SIG-M5 treated with dmso at 0.1 percent for 504 hours (cell line): ENCODE measurements around the gene ZNF451.
A peak's percentile ranks its signal among the peaks of the same experiment; 100 is the strongest.

Source experiments
- DNase-seq: peaks from one replicate; lab custom pipeline; 2025; ENCODE audit not compliant: unreplicated experiment; lab: John Stamatoyannopoulos, UW

Gene ZNF451

DNA sequence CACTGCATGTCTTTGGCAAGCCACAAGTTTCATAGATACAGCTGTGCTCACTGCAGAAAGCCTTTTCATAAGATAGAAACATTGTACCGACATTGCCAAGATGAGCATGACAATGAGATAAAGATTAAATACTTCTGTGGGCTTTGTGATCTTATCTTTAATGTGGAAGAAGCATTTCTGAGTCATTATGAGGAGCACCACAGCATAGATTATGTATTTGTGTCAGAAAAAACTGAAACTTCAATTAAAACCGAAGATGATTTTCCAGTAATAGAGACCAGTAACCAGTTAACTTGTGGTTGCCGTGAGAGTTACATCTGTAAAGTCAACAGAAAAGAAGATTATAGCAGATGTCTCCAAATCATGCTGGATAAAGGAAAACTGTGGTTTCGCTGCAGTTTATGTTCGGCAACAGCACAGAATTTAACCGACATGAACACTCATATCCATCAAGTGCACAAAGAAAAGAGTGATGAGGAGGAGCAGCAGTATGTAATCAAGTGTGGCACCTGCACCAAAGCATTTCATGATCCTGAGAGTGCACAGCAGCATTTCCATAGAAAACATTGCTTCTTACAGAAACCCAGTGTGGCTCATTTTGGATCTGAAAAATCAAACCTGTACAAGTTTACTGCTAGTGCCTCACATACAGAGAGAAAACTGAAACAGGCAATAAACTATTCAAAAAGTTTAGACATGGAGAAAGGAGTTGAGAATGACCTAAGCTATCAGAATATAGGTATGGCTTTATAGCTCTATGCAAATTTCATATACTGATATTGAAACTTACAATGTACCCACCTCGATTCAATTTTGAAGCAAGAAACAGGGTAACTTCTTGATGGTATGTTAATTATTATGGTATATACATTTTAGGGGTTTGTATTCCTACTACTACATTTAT, 58.2 kb downstream of the ZNF451 start:
- no peak for DNase-seq

DNA sequence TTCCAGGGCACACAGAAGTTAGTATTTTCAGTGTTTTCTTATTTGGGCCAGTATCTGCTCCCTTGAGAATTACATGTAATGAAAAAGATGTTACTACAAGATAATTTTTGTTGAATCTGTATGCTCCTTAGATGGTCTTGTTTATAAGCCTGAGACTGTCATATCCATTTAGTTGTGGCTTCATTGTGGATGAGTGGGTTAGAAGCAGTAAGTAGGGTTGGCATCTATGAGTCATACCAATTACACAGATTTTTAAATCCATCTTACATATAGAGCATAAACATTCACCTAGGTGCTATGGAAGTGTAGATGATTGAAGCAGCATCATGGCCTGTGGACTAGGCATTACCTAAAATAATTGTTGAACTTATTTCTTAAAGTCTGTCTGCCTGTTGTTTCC, 68.7 kb downstream of the ZNF451 start:
- DNase-seq: no peak

DNA sequence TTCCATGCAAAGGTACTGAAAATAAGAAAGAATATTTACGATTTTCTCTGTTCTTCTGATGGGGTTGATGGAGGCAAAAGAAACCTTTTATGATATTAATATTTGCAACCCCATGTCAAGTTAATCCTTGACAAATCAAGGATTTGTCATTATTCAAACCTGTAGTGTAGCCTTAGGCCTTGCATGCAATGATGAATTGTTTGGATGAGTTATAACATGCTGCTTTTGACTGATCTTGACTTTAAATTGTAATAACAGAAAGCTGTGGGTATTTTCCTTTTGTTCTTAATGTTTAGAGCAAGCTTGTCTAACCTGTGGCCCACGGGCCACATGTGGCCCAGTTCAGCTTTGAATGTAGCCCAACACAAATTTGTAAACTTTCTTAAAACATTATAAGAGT, 69.1 kb downstream of the ZNF451 start:
- DNase-seq: no peak

DNA sequence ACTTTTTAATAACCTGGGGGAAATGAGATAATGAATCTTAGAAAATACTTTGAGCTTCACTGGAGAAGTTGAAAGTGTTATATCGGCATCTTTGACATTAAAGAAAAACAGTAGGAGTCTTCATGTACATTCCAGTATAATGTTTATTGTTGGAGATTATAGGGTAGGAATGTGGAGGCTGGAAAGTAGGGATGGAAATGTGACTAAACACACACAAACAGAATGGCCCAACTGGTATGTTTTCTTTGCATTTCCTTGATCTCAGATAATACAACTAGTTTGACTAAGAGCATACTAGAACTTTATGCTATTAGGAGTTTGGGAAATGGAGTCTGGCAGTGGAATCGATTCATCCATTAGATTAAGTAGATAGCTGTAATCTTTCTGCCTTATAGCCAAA, 72.0 kb downstream of the ZNF451 start:
- DNase-seq: no peak

DNA sequence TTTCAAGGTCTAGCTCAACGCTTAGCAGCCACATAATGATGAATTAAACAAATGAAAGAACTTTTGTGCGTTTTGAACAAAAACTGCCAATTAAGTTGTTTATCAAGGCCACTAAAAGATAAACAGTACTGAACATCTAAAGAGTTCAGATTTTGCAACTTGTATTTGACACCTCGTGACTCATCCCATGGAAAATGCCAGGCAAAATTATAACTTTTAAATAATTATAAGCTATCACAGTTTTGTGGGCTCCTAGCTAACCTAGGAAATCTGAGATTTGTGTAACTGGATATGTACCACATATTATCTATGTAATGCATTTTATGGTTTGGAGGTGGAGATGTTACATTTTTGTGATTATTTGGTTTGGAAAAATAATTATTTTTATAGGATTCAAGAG, 72.5 kb downstream of the ZNF451 start:
- no peak for DNase-seq

DNA sequence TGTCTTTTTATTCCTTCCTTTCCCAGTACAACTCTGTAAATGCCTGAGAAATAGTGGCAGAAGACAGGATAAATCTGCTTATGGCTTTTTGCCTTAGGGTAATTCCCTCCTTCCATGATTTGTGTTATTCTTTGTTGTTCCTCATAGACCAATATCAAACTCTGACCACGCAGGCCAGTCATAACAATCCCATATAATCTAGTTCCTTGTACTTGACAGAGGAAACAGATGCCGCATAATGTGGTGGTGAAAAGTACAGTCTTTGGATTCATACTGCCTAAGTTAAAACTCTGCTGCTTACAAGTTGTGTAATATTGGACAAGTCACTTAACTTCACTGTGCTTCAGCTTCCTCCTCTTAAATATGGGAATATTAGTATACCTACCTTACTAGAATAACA, 74.0 kb downstream of the ZNF451 start:
- DNase-seq: no peak

DNA sequence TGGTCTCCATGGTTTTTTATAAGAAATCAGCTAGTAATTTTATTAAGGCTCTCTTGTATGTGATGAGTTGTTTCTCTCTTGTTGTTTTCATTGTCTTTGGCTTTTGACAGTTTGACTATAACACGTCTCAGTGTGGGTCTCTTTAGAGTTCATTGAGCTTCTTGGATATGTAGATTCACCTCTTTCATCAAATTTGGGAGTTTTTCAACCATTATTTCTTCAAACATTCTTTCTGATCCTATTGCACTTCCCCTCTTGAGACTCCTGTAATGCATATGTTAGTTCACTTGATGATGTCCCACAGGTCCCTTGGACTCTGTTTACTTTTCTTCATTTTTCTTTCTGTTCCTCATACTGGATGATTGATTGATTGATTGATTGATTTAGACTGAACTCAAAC, 75.1 kb downstream of the ZNF451 start:
- no peak for DNase-seq

DNA sequence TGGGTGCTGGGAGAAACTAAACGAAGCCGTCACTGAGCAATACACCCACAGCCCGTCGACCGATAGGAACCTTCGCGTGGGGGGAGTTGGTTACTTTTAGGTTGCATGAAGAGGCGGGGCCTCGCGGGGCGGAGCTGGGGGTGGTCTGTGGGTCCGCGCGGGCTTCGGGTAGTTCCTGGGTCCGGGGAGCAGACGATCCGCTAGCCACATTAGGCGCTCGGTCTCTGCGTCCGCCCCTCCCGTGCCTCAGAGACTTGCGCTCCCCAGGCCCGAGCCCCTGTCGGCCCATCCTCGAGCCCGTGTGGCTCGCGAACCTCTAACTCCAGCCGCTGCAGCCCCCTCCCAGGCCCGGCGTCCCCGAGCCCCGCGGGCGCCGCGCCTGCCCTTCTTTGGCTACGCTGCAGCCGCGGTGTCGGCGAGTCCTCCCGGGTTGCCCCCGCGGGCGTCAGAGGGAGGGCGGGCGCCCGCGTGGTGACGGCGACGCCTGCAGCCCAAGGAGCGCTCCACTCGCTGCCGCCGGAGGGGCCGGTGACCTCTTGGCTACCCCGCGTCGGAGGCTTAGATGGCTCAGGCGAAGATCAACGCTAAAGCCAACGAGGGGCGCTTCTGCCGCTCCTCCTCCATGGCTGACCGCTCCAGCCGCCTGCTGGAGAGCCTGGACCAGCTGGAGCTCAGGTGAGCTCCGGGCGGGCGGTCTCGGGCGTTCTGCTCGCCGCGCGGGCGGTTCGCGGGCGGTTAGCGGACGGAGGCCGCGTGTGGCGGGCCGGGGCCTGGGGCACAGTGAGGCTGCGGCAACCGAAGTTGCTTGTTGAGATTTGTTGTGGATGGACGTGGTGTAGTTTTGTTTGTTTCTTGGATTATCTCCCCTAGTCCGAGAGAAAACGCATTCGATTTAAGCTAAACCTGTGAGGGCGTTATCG, 82.4 kb downstream of the ZNF451 start, which contains the start of gene BAG2:
Gene BAG2, plus strand, starts transcription at position 191 of the 920 bp plus-strand sequence. Its CDS starts 372 bp downstream, at position 563.
- peak; percentile 88 for DNase-seq

DNA sequence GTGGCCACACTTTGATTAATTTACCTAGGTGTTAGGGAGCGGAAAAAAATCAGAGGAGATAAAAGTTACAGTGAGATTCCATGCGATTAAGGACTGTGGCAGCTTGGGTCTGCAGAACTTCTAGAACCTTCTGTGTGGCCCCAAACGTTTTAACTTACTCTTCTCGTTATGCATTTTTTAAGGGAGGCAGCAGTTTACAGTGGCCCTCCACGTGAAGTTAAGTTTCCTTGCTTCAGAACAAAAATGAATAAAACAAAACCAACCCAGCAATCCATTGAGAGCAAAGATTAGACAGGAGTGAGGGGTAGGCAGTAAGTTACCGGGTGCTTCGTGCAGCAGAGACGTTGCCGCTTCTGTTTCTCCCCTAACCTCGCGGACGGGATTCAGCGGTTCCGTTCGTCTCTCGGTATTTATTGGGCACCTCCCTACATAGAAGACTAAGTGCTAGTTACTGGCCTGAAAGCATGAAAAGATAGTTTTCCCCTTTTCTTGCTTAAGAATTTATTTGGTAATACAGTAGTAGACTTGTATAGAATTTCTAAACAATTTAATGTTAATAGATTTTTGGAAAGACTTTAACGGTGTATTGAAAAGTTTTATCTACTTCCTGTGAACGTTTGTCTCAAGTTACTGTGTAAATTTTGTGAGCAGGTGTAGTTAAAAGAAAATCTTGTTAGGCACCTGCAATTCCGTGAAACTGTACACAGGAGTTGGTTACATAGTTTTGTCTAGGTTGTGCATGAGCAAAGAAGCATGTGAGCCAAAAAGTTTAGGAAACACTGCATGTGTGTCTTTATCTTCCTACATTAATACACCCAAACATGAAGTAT, 83.3 kb downstream of the ZNF451 start:
- DNase-seq: peak; percentile 9

DNA sequence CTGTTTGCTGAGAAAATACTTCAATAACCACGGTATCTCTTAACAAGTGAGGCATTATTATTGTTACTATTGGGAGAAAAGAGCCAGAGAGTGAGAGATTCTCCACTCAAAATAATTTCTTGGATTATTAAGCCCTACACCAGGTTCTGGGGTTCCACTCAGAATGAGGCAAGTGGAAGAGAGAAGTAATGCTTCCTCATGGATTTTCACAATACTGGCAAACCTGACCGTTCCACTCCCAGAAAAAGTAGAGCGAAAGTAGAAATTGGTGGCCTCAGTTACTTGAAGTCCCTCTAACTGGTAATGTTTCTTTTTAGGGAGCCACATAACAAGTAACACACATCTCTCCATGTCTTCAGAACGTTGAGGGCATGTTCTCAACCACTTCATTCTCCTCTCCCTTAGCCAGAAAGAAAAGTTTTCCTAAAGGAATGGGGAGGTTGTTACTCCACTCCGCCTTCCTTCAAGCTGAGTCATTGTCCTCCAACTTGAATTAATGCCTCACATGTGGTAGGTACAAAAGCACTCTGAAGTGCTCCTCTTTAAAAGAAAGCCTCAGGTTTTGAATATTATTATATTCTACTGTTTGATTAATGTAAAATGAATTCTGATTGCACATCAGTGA, 84.0 kb downstream of the ZNF451 start:
- no peak for DNase-seq

DNA sequence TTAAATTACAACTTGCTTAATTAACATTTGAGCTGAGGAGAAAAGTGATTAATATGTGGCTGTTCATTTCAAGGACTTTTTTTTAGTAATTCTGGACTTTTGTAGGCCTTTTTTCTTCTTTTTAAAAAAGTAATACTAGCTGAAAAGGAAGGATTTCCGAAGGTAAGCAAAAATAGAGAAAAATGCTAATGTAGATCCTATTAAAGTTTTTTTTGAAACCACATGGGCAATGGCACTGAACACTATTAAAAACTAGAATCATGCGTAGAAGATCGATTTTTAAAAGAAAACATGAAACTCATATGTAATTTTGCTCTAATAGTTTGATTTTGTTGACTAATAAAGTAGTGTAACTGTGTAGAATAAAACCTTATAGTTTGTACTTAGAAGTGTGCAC, 84.5 kb downstream of the ZNF451 start:
- DNase-seq: no peak

DNA sequence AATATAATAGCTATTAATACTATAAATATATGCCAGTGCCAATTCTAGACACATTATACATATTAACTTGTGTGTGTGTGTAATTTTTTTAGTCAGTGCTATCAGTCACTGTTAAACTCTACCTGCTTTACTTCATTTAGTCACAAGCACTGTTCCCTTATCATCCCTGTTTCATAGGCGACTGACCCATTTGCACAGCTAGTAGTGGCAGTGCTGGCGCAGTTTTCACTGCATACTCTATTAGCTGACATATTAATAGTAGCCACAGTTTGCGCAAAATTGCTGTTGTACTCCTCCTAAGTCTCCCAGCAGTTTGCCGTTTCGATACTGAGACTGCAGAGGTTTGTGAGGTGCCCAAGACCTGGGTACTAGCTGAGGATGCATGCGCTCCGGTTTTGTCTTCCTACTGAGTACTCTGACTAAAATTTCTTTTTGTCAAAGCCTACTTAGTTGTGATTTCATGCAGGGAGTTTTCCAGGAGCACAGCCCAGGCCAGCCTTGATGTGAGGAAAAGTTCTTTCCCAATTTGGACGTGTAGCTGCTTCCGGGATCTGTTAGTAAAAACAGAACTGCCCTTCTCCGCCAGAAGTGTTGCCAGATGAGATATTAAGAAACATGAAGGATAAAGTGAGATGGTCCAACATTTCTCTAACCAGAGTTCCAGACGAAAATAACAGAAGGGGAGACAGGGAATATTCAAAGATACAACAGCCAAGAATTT, 87.7 kb downstream of the ZNF451 start:
- DNase-seq: no peak

DNA sequence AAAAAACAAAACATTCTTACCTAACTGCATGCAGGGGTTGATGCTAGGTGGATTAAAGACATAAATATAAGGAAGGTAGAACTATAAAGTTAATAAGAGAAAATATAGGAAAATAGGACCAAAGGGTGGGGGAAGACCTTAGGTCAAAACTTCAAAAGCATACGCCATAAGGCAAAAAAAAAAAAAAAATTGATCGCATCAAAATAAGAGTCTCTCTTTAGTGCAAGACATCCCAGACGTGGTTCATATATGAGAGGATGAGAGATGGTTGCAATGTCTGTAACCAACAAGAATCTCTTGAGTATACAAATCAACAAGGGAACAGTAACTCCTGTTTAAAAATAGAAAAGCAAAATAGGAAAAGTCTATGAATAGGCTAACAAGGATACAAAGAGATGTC, 90.6 kb downstream of the ZNF451 start:
- DNase-seq: no peak

DNA sequence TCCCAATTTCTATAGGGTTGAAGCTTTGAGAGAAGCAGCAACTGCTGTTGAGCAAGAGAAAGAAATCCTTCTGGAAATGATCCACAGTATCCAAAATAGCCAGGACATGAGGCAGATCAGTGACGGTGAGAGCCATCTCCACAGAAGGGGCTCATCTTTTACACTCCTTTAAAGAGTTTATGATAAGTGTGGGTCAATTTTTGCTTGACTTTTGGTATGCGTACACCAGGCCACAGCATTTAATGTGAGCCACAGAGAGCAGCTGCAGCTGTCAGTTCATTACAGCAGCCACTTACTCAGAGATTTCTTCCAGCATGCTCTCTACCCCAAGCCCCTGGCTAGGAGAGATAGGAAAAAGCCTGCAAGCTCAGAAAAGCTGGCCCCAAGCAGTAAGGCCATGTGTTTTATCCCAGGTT, 92.0 kb downstream of the ZNF451 start:
- DNase-seq: no peak

DNA sequence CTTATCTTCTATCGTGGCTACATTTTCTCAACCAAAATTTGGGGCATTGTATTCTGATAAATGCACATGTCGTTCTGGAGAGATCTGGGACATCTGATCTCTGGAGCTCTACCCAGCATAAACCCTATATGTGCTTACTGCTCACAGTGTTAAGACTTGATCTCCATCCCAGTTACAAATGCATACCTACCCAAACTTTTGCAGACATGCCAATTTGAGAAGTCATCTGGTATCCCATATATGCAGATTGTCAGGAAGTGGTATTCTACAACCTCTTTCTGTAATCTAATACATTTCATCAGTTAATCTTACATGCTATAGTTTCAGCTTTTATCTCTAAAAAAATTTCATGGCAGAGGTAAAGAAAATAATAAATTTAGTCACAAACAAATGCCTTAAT, 93.3 kb downstream of the ZNF451 start:
- DNase-seq: no peak

DNA sequence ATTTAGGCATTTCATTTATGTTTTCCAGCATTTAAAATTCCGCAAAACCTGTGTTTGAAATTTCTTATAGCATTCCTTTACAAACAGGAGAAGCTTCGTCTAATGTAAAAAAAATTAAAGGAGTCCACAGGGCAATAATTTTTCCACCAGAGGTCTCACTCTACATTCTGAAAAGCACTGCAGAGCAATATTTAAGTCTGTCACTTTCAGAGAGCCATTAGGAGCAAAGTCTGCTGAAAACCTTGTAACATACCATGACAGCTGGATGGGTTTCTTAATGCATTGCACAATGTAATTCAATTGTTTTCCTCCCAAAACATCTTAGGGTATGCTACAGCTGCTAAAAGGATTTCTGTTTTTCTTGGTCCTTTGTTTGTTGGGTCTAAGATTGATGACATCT, 100.2 kb downstream of the ZNF451 start:
- DNase-seq: peak; percentile 12

DNA sequence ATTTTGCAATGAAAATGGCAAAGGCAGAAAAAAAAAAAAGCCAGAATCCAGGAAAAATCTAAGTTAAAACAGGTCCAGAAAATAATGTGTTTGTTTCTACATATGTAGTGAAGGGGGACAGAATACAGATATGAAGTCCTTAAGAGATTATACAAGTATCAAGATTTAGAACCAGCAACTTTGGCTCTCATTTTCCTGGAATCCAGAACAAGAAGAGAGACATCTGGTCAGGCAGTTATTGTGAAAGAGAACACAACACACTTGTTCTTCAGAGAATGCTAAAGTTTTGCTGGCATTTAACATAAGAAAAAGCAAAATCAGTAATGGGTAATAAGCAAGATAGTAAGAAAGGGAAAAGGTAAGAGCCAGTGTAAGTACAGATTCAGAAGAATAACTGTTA, 103.2 kb downstream of the ZNF451 start:
- no peak for DNase-seq

DNA sequence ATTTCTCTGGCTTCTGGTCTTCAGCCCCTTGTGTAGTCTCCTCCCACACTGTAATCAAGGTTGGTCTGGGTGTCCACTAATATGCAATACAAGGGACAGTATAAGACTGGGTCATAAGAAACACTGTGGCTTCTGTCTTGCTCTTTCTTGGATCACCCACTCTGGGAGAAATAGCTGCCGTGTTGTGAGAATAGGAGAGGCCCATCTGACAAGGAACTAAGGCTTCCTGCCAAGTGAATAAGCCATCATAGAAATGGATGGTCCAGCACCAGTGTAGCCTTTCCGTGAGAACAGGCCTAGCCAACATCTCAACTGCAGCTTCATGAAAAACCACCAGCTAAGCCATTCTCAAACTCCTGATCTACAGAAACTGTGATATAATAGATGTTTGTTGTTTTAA, 105.5 kb downstream of the ZNF451 start:
- no peak for DNase-seq

DNA sequence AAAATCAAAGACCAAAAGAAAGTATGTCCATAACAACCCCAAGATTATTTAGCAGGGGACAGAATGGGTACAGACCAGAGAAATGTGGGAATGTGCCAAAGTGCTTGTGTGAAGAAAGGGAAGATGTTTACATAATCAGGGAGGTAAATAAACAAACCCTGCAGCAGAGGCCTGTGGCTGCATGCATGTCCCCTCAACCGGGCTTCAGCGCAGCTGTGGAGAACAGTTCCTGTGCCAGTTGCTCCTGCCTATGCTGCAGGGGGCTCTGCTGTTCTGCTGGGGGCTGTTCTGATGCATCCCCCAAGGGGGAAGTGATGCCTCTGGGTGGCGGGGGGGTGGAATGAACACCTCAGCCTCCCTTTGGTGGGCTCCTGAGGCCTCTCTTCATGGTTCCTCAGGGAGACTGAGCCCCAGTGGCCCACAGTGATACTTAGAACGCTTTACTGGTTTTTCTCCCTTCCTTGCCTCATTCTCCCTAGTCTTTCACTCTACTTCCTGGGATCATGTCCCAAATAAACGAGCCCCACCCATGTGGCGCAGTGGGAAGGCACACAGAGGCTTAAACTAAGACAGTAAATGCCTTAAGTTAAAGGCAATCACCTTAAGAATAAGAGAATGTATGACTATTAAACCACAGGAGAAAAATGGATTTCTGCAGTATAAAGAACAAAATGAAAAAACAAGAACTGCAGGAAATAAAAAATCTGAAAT, 109.1 kb downstream of the ZNF451 start:
- no peak for DNase-seq
